Retinal pigment epithelial cell (primary cell): ENCODE data around the gene FCHSD2.

ENCODE experiments used
- DNase-seq: peaks from one replicate; pipeline ENCODE4 v3.0.0-alpha.2; 2010; ENCODE audit warnings: low read depth
- H3K4me3 ChIP-seq: 2 replicates; pipeline ENCODE4 v1.5.1; 2011; ENCODE audit warnings: mild to moderate bottlenecking, low read length, control low read depth, moderate library complexity
- CTCF ChIP-seq: conservative IDR thresholded peaks from 2 replicates; pipeline ENCODE4 v1.5.1; 2011; ENCODE audit warnings: low read depth, low read length, control low read depth, inconsistent platforms

The FCHSD2 gene

DNA sequence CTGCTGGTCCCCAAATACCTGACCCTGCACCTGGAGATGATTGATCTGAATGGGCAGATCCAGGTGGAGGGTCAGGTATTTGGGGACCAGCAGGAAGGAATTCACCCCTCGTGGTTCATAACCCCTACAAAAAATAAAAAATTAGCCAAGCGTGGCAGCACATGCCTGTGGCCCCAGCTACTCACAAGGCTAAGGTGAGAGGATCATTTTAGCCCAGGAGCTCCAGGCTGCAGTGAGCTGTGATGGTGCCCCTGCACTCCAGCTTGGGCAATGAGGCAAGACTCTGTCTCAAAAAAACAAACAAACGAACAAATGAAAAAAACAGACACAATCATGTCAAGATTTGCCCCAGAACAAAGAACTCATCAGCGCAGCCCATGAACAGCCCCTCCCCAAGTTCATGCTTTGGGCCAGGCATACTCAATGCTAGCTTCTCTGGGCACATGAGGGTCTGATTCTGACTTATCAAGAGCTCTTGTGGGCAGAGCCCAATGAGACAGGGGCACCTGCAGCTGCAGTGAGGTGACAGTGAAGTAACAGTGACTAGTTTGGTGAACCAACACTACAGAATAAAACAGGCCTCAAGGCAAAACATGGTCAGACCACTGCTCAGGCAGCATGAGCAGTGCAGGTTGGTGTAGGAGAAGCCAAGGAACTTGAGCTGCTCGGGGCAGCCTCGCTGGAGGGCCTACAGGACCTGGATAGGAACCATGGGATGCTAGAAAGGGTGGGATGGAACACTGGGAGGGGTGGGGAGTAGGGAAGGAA is 10.2 kb upstream of the FCHSD2 start:
- TF ChIP-seq CTCF: no peak
- no peak for DNase-seq
- H3K4me3 ChIP-seq: no peak overlapping the region

DNA sequence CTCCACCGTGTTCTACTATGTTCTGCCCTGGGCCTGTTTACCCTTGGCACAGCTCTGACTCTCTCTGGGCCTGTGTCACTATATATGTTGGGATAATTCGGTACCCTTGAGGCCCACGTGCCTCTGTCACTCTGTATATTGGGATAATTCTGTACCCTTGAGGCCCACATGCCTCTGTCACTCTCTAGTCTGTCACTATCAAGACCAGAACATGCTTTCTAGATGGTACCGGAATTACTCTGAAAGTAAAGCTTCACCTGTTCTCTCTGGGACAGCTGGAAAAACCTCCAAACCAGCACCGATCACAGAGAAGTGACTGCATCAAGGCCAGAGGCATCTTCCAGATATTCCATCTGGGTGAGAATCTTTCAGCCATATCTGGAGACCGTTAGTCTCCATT is 9.3 kb upstream of the FCHSD2 start:
- no peak for DNase-seq
- TF ChIP-seq CTCF: no peak
- no peak overlapping the region for H3K4me3 ChIP-seq

- DNase-seq: peak; percentile 52
- H3K4me3 ChIP-seq: no peak overlapping the region
- no peak for TF ChIP-seq CTCF
Observed at GRCh38 chr11:73149105-73149504, 7.0 kb upstream of the FCHSD2 start.

GRCh38 chr11:73147771-73148681 is 5.9 kb upstream of the FCHSD2 start:
- TF ChIP-seq CTCF: no peak
- H3K4me3 ChIP-seq: no peak overlapping the region
- no peak for DNase-seq

- no peak for DNase-seq
- no peak for TF ChIP-seq CTCF
- no peak overlapping the region for H3K4me3 ChIP-seq
Observed at GRCh38 chr11:73145986-73146575, 4.0 kb upstream of the FCHSD2 start.

DNA sequence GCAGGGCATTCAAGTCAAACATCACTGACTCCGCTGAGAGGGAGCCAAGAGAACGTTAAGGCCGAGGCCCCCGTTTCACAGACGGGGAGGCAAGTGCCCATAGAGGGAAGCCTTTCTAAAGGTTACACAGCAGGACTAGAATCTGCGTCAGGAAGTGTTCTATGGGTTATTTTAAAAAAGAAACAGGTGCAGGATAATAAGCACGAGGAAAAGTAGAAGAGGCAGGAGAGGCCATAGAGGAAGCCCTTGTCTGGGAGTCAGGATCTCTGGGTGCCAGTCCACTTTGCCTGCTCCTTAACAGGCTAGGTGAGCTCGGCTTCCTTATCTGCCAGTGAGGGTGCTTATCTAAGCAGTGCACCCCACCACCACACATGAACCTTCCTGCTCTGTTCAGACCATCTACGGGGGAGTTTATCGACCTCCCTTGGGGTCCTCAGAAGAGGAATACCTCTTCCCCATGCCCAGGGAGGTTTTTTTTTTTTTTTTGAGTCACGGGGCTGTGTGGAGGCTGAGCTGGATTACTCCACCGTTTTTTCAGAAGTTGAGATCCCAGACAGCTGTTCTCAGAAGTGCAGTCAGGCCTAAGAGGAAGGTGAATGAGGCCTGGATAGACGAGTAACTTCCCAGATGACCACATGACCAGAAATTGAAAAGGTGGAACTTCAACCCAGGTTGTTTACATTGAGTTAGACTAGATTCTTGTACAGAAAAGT is 1.2 kb upstream of the FCHSD2 start:
- peak overlapping the region; percentile 47 for H3K4me3 ChIP-seq
- DNase-seq: peak; percentile 56
- no peak for TF ChIP-seq CTCF
